Spleen (tissue), 7 donors: ENCODE measurements around the gene OR52D1.
A peak's percentile ranks its signal among the peaks of the same experiment; 100 is the strongest.

Source experiments
- CTCF ChIP-seq, 11 experiments: fragments of 200-600 bp in 7 of 11; fragments of 450-650 bp in 4 of 11; sonication (generic) in 4 of 11; IDR thresholded peaks in 8 of 11; conservative IDR thresholded peaks in 3 of 11; 1 replicate in 7 of 11; 2 replicates in 4 of 11; pipeline versions ENCODE4 v1.4.0 to v1.8.0; 2016 to 2021; ENCODE audit warnings: antibody characterized with exemption in 11 of 11, inconsistent platforms in 4 of 11, mild to moderate bottlenecking in 1 of 11
- POLR2A ChIP-seq, 3 donors: fragments of 450-650 bp; IDR thresholded peaks; one replicate each; pipeline ENCODE4 v1.5.1; 2017; ENCODE audit warnings: antibody characterized with exemption in 3 of 3, mild to moderate bottlenecking in 1 of 3
- POLR2AphosphoS5 ChIP-seq, 3 donors: sonication (generic); formaldehyde crosslinking; IDR thresholded peaks; one replicate each; pipeline ENCODE4 v1.5.1; 2017; ENCODE audit warnings: antibody characterized with exemption in 3 of 3
- donor health status: DM: no; HTN: no; CAD: no; lungs with moderate emphysema.
- donor health status: DM: no; HTN: no; CAD: no.
- donor health status: DM: no; HTN: no; CAD: no.

- TF ChIP-seq CTCF (IDR thresholded peaks at IDR 0.05 in 8 of 11, conservative IDR thresholded peaks at IDR 0.05 in 3 of 11) (peak in 10 of 11 experiments; percentile 28 to 82 (median 70)), POLR2A (IDR thresholded peaks at IDR 0.05) (no peak), POLR2AphosphoS5 (IDR thresholded peaks at IDR 0.05) (no peak)
Observed at GRCh38 chr11:5476186-5476819, 12.2 kb upstream of the OR52D1 start.
